Measurements from ENCODE around the gene CTBP2. TPM values are rescaled to one million over a fixed set of nuclear protein-coding genes. Genes with fewer than 3 reads are reported as not detected.

CTBP2 gene
- total RNA-seq, 1 donor from 2014 or later = 32.6 TPM

GRCh38 chr10:125056161-125057132, 103.9 kb downstream of the CTBP2 start:
- DNase-seq (ENCODE audit: low spot score in 2 of 2) = no peak

GRCh38 chr10:125055446-125055845, 104.9 kb downstream of the CTBP2 start:
- FAIRE-seq = no peak
- DNase-seq (ENCODE audit: low spot score in 2 of 2) = no peak

More at GRCh38 chr10:125056161-125057132, 103.9 kb downstream of the CTBP2 start:
- no peak for FAIRE-seq

- no peak for FAIRE-seq
These were observed 105.6 kb downstream of the CTBP2 start for GRCh38 chr10:125054669-125055268.

GRCh38 chr10:125054216-125054615, 106.1 kb downstream of the CTBP2 start:
- no peak for FAIRE-seq
- no peak for DNase-seq (ENCODE audit: low spot score in 2 of 2)

More at GRCh38 chr10:125054669-125055268, 105.6 kb downstream of the CTBP2 start:
- no peak for DNase-seq (ENCODE audit: low spot score in 2 of 2)

GRCh38 chr10:125052146-125052545, 108.2 kb downstream of the CTBP2 start:
- FAIRE-seq = no peak
- DNase-seq (ENCODE audit: low spot score in 2 of 2) = no peak

GRCh38 chr10:125050383-125050782, 110.0 kb downstream of the CTBP2 start:
- no peak for FAIRE-seq
- no peak for DNase-seq (ENCODE audit: low spot score in 2 of 2)

- FAIRE-seq = no peak
- no peak for DNase-seq (ENCODE audit: low spot score in 2 of 2)
These were observed 111.0 kb downstream of the CTBP2 start for GRCh38 chr10:125049216-125049881.

GRCh38 chr10:125048094-125048864, 112.1 kb downstream of the CTBP2 start:
- FAIRE-seq = no peak

GRCh38 chr10:125043841-125044658, 116.3 kb downstream of the CTBP2 start:
- no peak for FAIRE-seq
- no peak for DNase-seq (ENCODE audit: low spot score in 2 of 2)

More at GRCh38 chr10:125048094-125048864, 112.1 kb downstream of the CTBP2 start:
- peak in 1 of 2 donors; percentile 88 for DNase-seq (ENCODE audit: low spot score in 2 of 2)

GRCh38 chr10:125041856-125042506, 118.4 kb downstream of the CTBP2 start:
- DNase-seq (ENCODE audit: low spot score in 2 of 2) (no peak), FAIRE-seq (no peak)

- FAIRE-seq = no peak
- no peak for DNase-seq (ENCODE audit: low spot score in 2 of 2)
These were observed 121.0 kb downstream of the CTBP2 start for GRCh38 chr10:125039354-125039769.

GRCh38 chr10:125038637-125039036, 121.7 kb downstream of the CTBP2 start:
- DNase-seq (ENCODE audit: low spot score in 2 of 2) (no peak), FAIRE-seq (no peak)

- DNase-seq (ENCODE audit: low spot score in 2 of 2) = no peak
- no peak for FAIRE-seq
These were observed 123.1 kb downstream of the CTBP2 start for GRCh38 chr10:125037145-125037877.

- DNase-seq (ENCODE audit: low spot score in 2 of 2) (no peak), FAIRE-seq (no peak)
These were observed 124.6 kb downstream of the CTBP2 start for GRCh38 chr10:125035588-125036295.

GRCh38 chr10:125035136-125035535, 125.2 kb downstream of the CTBP2 start:
- DNase-seq (ENCODE audit: low spot score in 2 of 2) (no peak), FAIRE-seq (no peak)

GRCh38 chr10:125034675-125035074, 125.7 kb downstream of the CTBP2 start:
- no peak for FAIRE-seq
- no peak for DNase-seq (ENCODE audit: low spot score in 2 of 2)

GRCh38 chr10:125033146-125033924, 127.0 kb downstream of the CTBP2 start:
- DNase-seq (ENCODE audit: low spot score in 2 of 2) = no peak
- FAIRE-seq = no peak

Measured in frontal cortex (tissue), 4 donors.